Omental fat pad (tissue), 4 donors: ENCODE measurements around the gene ROBO1. TPM values are rescaled to one million over a fixed set of nuclear protein-coding genes. Genes with fewer than 3 reads are reported as not detected.

Experiments used
- ATAC-seq: fragments of 150-250 bp; one replicate; pipeline ENCODE4 v1.9.1; 2016; ENCODE audit warnings: mild to moderate bottlenecking, moderate library complexity; ENCODE audit not compliant: low FRiP score
- DNase-seq: peaks from one replicate; pipeline ENCODE4 v3.0.0-alpha.2; 2019; ENCODE audit warnings: low spot score
- CTCF ChIP-seq, 3 donors: fragments of 450-650 bp; IDR thresholded peaks; one replicate each; pipeline ENCODE4 v1.5.1; 2016 to 2017; ENCODE audit warnings: antibody characterized with exemption in 3 of 3, mild to moderate bottlenecking in 3 of 3, moderate library complexity in 2 of 3
- total RNA-seq, 4 donors: library from RNA; depleted of rRNA; stranded (reverse); fragments of >200 nt; gene quantifications; one replicate each; pipeline ENCODE4 v1.1.0, GENCODE V29; 2016

Gene ROBO1
- total RNA-seq, 4 donors from 2014 or later, result 13.7 to 34.2 (median 21.0) TPM

- ATAC-seq (no peak), DNase-seq (no peak)
- no peak for TF ChIP-seq CTCF (IDR thresholded peaks at IDR 0.05)
These were observed 911.6 kb downstream of the ROBO1 start for GRCh38 chr3:78856164-78856563.

- no peak for ATAC-seq
- TF ChIP-seq CTCF (IDR thresholded peaks at IDR 0.05), result no peak
- DNase-seq, result no peak
These were observed 912.6 kb downstream of the ROBO1 start for GRCh38 chr3:78855190-78855589.

GRCh38 chr3:78848392-78849288 is 919.2 kb downstream of the ROBO1 start:
- no peak for TF ChIP-seq CTCF (IDR thresholded peaks at IDR 0.05)
- DNase-seq, result no peak
- no peak for ATAC-seq

GRCh38 chr3:78847603-78848002 is 920.2 kb downstream of the ROBO1 start:
- no peak for TF ChIP-seq CTCF (IDR thresholded peaks at IDR 0.05)
- DNase-seq (no peak), ATAC-seq (no peak)

- no peak for TF ChIP-seq CTCF (IDR thresholded peaks at IDR 0.05)
- no peak for DNase-seq
- ATAC-seq, result no peak
These were observed 920.6 kb downstream of the ROBO1 start for GRCh38 chr3:78847203-78847602.

GRCh38 chr3:78846718-78847117 is 921.1 kb downstream of the ROBO1 start:
- DNase-seq, result no peak
- no peak for TF ChIP-seq CTCF (IDR thresholded peaks at IDR 0.05)
- no peak for ATAC-seq

GRCh38 chr3:78845605-78846004 is 922.2 kb downstream of the ROBO1 start:
- DNase-seq, result no peak
- ATAC-seq, result no peak
- TF ChIP-seq CTCF (IDR thresholded peaks at IDR 0.05), result no peak
